ENCODE data around the gene PNLIPRP1.

PNLIPRP1 gene

DNA sequence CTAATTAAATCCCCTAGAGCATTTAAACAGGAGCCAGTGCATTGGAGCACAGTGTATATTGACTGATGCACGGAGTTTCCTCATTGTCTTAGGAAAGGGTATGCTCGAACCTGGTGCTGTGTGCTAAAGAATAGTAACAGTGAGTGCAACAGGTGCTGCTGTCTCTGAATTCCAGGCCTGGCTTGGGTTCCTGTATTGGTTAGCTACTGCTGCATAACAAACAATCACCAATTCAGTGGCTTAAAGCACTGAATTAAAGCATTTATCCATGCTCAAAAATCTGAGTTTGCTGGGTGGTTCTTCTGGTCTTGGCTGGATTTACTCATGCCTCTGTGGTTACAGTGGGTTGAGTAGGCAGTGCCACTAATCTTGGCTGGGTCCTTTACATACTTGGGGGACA, 1.8 kb upstream of the PNLIPRP1 start:
- Mint-ChIP-seq H3K4me3 (no peak overlapping the region), H3K9me3 (no peaks in the 10 kb centered on the region), H3K27ac (no peak overlapping the region), H3K27me3 (peaks cover 4% of the 10 kb centered on the region), H3K4me1 (ENCODE audit: low read depth) (no peaks in the 10 kb centered on the region), H3K36me3 (ENCODE audit: low read depth) (no peaks in the 10 kb centered on the region)
- DNase-seq: no peak

DNA sequence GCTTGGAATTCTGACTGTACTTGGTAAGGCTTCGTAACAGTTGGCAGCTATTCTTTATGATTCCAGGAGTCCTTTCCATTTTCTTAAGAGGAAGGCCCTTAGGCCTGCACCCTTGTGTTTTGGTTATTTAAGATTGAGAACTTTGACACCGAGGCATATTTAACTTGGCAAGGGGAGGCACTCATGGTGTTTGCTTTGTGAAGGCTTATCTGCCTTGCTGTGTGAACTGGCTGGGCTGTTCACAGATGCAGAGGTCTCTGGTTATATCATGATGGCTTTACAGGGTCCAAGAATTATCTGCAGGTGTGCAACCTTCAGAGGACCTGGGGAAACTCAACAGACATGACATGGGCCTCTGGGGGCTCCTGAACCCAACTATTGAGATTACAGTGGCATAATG, 833 bp upstream of the PNLIPRP1 start:
- Mint-ChIP-seq H3K27me3 (peaks cover 4% of the 10 kb centered on the region), H3K4me3 (no peak overlapping the region), H3K36me3 (ENCODE audit: low read depth) (no peaks in the 10 kb centered on the region), H3K27ac (no peak overlapping the region), H3K9me3 (no peaks in the 10 kb centered on the region), H3K4me1 (ENCODE audit: low read depth) (no peaks in the 10 kb centered on the region)
- no peak for DNase-seq

DNA sequence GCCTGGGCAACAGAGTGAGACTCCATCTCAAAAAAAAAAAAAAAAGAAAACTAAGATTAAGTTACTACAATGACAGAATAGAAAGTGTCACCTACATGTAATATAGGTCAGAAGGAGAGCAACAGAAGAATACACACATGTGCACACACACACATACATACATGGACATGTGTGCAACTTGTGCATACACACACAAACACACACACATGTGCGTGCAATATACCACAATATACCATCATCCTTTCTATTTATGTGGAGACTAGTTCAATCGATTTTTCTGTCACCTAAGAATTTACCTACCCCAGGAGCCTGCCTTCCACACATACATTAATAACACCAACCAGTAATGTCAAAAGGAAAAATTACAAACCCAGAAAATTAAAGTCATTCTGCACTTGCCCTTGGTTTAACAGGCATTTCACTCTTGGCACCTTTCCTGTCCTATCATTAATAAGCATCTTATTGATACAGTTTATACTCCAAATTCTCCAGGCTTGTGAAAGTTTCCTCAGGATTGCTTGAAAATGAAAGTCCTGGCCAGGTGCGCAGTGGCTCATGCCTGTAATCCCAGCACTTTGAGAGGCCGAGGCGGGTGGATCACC, 2.5 kb downstream of the PNLIPRP1 start:
- Mint-ChIP-seq H3K4me1 (ENCODE audit: low read depth) (no peaks in the 10 kb centered on the region), H3K27ac (no peak overlapping the region), H3K36me3 (ENCODE audit: low read depth) (no peaks in the 10 kb centered on the region), H3K4me3 (no peak overlapping the region), H3K9me3 (no peaks in the 10 kb centered on the region), H3K27me3 (peaks cover 4% of the 10 kb centered on the region)
- DNase-seq: no peak

DNA sequence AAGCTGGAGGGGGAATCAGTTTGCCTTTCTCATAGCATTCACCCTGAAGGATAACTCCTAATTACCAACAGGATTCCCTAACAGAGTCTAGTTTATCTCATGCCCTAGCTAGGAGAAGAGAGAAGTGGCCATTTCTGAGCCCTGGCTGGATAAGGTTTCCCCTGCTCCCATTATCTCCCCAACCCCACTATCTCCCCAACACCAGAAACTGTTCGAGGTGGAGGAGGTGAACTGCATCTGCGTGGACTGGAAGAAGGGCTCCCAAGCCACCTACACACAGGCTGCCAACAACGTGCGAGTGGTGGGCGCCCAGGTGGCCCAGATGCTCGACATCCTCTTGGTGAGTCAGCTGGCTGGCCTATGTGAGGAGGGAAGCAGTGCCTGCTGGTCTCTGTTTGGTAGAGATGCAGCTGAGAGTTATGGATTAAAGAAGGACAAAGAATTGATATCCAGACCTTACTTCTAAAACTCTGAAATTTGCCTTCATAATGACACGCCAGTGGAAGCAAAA, 3.8 kb downstream of the PNLIPRP1 start:
- Mint-ChIP-seq H3K27me3 (peaks cover 4% of the 10 kb centered on the region), H3K4me1 (ENCODE audit: low read depth) (no peaks in the 10 kb centered on the region), H3K36me3 (ENCODE audit: low read depth) (no peaks in the 10 kb centered on the region), H3K4me3 (no peak overlapping the region), H3K27ac (no peak overlapping the region), H3K9me3 (no peaks in the 10 kb centered on the region)
- no peak for DNase-seq

DNA sequence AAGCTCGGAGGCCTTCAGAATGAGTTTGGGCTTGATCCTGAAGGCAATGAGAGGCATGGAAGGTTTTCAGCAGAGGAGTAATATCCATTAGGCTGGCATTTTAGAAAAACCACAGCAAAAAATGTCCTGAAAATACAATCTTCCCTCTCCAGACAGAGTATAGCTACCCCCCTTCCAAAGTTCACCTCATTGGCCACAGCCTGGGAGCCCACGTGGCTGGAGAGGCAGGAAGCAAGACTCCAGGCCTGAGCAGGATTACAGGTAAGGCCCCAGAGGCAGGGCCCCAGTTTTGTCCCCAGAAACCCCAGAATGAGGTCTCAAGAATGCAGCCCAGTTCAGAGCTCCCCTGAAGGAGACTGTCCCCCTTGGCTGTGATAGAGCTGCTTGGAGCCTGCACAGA, 5.3 kb downstream of the PNLIPRP1 start:
- H3K9me3 Mint-ChIP-seq: no peaks in the 10 kb centered on the region
- H3K4me1 Mint-ChIP-seq (ENCODE audit: low read depth): no peaks in the 10 kb centered on the region
- H3K36me3 Mint-ChIP-seq (ENCODE audit: low read depth): no peaks in the 10 kb centered on the region
- no peak overlapping the region for H3K4me3 Mint-ChIP-seq
- peaks cover 4% of the 10 kb centered on the region for H3K27me3 Mint-ChIP-seq
- DNase-seq: no peak
- H3K27ac Mint-ChIP-seq: no peak overlapping the region

DNA sequence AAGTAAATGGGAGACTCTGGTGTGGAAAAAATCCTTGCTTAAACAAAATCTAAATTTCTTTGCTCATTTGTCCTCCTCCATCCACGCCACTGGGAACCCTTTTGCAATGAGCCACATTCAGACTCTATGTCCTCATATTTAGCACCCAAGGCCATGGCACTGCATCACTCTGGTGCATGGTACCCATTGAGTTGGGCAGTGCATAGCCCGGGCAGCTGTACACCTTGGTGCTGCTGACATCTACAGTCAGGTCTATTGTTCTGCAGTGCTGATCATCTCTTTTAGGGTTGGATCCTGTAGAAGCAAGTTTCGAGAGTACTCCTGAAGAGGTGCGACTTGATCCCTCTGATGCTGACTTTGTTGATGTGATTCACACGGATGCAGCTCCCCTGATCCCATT, 6.8 kb downstream of the PNLIPRP1 start:
- no peak for DNase-seq
- H3K36me3 Mint-ChIP-seq (ENCODE audit: low read depth): no peaks in the 10 kb centered on the region
- no peaks in the 10 kb centered on the region for H3K4me1 Mint-ChIP-seq (ENCODE audit: low read depth)
- H3K9me3 Mint-ChIP-seq: no peaks in the 10 kb centered on the region
- no peak overlapping the region for H3K4me3 Mint-ChIP-seq
- peaks cover 4% of the 10 kb centered on the region for H3K27me3 Mint-ChIP-seq
- H3K27ac Mint-ChIP-seq: no peak overlapping the region

DNA sequence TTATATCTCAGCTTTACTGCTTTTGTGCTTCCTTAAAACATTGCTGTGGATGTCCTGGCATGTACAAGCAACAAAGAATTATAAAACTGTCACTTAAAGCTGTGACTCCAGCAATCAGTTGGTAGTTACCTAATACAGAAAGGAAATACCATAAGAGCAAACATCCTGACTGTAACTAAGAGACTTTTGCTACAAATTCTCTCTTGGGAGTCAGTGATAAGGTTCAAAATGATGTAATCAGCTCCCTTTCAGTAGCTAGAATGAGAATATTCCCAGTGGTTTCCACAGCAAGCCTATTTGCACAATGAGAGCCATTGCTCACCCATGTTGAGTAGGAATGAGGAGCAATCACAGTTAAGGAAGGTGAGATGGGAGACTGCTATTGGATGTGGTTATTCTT, 7.6 kb downstream of the PNLIPRP1 start:
- DNase-seq: no peak
- H3K4me1 Mint-ChIP-seq (ENCODE audit: low read depth): no peaks in the 10 kb centered on the region
- H3K27me3 Mint-ChIP-seq: peaks cover 2% of the 10 kb centered on the region
- H3K27ac Mint-ChIP-seq: no peak overlapping the region
- no peaks in the 10 kb centered on the region for H3K9me3 Mint-ChIP-seq
- H3K4me3 Mint-ChIP-seq: no peak overlapping the region
- no peaks in the 10 kb centered on the region for H3K36me3 Mint-ChIP-seq (ENCODE audit: low read depth)

DNA sequence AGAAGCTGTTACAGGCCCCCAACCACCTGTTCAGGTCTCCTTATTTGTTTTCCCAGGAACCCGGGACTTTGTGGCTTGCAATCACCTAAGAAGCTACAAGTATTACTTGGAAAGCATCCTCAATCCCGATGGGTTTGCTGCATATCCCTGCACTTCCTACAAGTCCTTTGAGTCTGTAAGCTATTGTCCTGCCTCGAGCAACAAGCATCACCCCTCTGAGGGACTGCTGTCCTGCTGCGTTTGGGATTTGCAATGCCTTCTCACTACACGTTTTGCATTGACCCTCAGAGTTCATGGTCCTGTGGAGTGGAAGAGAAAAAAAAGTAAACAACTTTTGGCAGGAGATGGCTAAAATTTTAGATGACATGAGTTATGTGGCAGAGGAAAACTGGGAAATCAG, 9.2 kb downstream of the PNLIPRP1 start:
- no peaks in the 10 kb centered on the region for H3K27me3 Mint-ChIP-seq
- H3K36me3 Mint-ChIP-seq (ENCODE audit: low read depth): no peaks in the 10 kb centered on the region
- H3K4me1 Mint-ChIP-seq (ENCODE audit: low read depth): no peaks in the 10 kb centered on the region
- H3K4me3 Mint-ChIP-seq: no peak overlapping the region
- no peaks in the 10 kb centered on the region for H3K9me3 Mint-ChIP-seq
- H3K27ac Mint-ChIP-seq: no peak overlapping the region
- no peak for DNase-seq

DNA sequence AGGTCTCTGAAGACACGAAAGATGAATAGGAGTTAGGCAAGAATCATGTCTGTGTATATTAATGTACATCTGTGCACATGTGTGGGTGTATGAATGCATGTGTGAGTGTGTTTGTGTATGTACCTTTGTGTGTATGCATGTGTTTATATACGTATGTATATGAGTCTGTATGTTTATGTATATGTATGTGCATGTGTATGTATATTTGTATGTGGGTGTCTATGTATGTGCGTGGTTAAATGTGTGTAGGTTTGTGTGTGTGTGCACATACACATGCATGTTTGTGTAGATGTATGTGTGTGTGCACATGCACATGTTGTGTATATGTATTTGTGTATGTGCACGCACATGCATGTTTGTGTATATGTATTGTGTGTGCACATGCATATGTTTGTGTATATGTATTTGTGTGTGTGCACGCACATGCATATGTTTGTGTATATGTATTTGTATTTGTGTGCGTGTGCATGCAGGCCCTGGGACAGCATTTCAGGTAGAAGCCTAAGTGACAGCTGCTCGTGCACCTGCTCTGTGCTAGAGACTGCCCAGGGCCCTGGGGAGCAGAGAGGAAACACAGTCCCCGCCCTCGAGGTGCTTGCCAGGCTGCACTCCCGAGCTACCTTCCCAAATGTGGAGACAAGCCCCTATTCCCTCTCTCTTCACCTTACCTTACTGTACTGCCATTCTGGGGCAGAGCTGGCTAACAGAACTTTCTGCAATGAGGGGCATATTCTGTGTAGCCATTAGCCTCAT, 12.1 kb downstream of the PNLIPRP1 start:
- no peak for DNase-seq
- Mint-ChIP-seq H3K4me3 (no peak overlapping the region), H3K36me3 (ENCODE audit: low read depth) (no peaks in the 10 kb centered on the region), H3K4me1 (ENCODE audit: low read depth) (no peaks in the 10 kb centered on the region), H3K9me3 (no peaks in the 10 kb centered on the region), H3K27me3 (peaks cover 9% of the 10 kb centered on the region), H3K27ac (no peak overlapping the region)

DNA sequence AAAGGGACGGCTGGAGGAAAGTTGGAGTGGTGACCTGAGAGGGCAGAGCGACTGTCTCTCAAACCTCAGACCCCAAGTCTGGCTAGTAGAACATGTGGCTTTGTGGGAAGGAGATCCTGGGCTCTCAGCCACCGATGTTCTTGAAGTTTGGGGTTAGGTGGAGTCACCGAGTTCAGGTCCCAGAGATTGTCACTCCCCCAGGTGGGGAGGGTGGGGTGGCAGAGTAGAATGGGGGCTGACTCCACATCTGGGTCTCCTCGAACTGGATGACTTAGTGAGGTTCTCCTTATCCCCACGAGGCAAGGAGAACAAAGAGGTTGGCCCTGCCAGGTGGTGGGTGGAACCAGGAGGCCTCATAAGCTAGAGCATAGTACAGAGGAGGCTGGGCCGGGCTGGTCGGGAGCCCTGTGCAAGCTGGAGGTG, 15.3 kb downstream of the PNLIPRP1 start:
- Mint-ChIP-seq H3K9me3 (no peaks in the 10 kb centered on the region), H3K4me3 (no peak overlapping the region), H3K36me3 (ENCODE audit: low read depth) (no peaks in the 10 kb centered on the region), H3K4me1 (ENCODE audit: low read depth) (no peaks in the 10 kb centered on the region), H3K27me3 (peaks cover 38% of the 10 kb centered on the region), H3K27ac (no peak overlapping the region)
- DNase-seq: no peak

DNA sequence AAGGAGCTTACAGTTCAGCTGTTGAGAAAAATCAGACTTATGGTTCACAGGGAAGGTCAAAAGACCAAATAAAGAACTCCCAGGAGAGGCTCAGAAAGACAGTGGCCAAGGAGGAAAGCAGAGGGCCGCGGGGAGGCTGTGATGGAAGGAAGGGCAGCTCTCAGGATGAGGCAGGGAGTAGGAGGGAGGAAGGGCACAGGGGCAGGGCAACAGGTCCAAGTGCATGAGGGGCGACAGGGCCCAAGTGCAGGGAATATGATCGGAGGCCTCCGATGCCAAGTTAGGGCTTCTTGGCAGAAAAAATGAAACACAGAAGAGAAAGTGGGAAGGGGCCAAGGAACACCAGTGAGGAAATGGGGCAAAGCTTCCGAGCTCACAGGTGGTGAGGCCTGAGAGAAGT, 16.6 kb downstream of the PNLIPRP1 start:
- H3K27ac Mint-ChIP-seq: no peak overlapping the region
- H3K36me3 Mint-ChIP-seq (ENCODE audit: low read depth): no peaks in the 10 kb centered on the region
- DNase-seq: no peak
- H3K4me3 Mint-ChIP-seq: no peak overlapping the region
- H3K9me3 Mint-ChIP-seq: no peaks in the 10 kb centered on the region
- H3K4me1 Mint-ChIP-seq (ENCODE audit: low read depth): no peaks in the 10 kb centered on the region
- peaks cover 39% of the 10 kb centered on the region for H3K27me3 Mint-ChIP-seq

DNA sequence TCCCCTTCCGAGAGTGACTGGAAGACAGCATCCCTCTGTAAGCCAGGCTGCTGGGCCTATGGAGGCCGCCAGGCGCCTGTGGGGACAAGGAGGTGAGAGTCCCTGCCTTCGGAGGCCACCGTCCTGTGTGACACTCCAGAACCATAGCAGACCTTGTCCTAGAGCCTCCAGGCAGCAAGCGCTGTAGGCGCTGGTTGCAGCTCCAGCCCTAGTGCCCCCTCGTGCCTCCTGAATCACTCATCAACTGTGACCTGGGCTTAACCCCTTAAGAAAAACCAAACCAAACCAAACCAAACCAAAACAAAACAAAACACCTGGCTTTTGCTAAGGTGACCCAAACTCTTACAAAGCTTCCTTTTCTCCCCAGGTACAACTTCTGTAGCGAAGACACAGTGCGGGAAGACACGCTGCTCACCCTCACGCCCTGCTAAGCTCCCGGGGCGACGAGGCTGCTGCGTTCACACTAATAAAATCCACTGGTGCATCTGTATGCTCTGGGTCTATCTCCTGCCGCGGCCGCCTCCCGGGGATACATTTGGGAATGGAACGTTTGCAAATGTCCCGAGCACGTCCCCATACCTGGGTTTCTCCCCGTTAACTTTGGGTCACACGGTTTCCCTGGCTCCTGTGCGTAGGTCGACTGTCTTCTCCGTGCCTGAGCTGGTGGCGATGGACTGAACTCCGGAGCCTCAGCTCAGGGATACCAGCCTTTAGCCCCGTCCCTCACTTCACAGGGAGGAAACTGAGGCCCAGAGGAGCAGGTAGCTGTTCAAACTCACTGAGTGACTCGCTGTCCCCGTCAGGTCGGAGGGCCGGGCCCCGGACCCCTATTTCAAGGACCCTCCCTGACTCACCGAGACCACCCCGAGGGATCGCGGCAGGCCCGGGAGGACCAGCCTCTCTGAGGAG, 18.2 kb downstream of the PNLIPRP1 start:
- no peak overlapping the region for H3K27ac Mint-ChIP-seq
- H3K36me3 Mint-ChIP-seq (ENCODE audit: low read depth): no peaks in the 10 kb centered on the region
- H3K27me3 Mint-ChIP-seq: peaks cover 44% of the 10 kb centered on the region
- no peaks in the 10 kb centered on the region for H3K9me3 Mint-ChIP-seq
- no peak for DNase-seq
- H3K4me3 Mint-ChIP-seq: no peak overlapping the region
- no peaks in the 10 kb centered on the region for H3K4me1 Mint-ChIP-seq (ENCODE audit: low read depth)

DNA sequence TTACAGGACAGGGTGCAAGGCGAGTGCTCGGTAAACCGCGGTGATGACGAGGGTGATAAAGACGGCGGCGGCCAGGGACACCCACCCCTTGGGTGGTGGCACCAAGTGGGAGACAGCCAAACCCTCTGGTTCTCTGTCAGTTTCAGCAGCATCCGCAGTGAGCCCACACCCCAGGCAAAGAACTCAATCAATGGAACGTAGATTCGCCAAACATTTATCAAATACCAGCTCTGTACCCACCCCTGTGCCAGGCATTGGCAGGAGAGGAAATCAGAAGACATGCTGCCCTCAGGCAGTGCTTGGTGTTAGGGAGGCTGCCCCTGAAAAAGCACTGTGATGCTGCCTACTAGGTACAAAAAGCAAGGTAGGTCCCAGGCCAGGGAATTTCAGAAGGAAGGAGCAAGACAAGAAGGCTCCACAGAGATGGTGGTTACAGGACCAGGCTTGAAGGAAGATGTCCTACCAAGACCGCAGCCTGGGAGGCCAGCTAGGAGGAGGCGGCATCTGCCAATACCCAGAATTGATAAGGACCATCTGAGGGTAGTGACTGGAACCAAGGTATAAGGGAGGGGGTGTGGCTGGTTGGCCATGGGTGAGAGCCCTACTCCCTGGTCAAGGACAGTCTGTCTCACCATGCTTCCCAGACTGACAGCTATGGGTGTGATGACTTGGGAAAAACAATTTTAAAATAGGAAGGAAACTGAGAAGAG, 19.8 kb downstream of the PNLIPRP1 start:
- H3K4me1 Mint-ChIP-seq (ENCODE audit: low read depth): no peaks in the 10 kb centered on the region
- peaks cover 51% of the 10 kb centered on the region for H3K27me3 Mint-ChIP-seq
- no peak overlapping the region for H3K27ac Mint-ChIP-seq
- H3K9me3 Mint-ChIP-seq: no peaks in the 10 kb centered on the region
- no peak overlapping the region for H3K4me3 Mint-ChIP-seq
- H3K36me3 Mint-ChIP-seq (ENCODE audit: low read depth): no peaks in the 10 kb centered on the region
- DNase-seq: no peak

DNA sequence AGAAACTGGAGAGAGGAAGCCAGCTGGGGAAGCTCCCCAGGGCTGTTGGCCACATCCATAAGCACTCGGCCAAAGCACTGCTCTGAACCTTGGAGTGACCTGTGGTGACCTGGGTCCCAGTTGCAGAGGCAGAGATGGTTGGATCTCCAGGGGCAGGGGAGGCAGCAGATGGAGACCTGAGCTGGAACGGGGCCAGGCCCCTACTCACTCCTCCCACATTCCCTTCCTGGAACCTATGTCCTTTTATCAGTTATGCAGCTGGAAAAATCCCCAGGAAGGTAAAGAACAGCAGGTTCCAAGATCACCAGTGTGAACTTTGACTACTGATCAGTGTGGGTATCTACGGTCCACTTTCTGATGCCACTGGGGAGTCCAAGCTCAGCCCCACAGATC, 20.4 kb downstream of the PNLIPRP1 start:
- no peak overlapping the region for H3K4me3 Mint-ChIP-seq
- H3K36me3 Mint-ChIP-seq (ENCODE audit: low read depth): no peaks in the 10 kb centered on the region
- no peaks in the 10 kb centered on the region for H3K4me1 Mint-ChIP-seq (ENCODE audit: low read depth)
- no peak for DNase-seq
- H3K27ac Mint-ChIP-seq: no peak overlapping the region
- H3K27me3 Mint-ChIP-seq: peaks cover 51% of the 10 kb centered on the region
- H3K9me3 Mint-ChIP-seq: no peaks in the 10 kb centered on the region
